CD4-positive, CD25-positive, alpha-beta regulatory T cell (primary cell): ENCODE measurements around the gene NFIC. TPM values are rescaled to one million over a fixed set of nuclear protein-coding genes. Genes with fewer than 3 reads are reported as not detected.

ENCODE experiments used
- ATAC-seq, 2 donors: fragments of 150-1000 bp; cut with Tn5 transposase; one replicate each; pipeline ENCODE4 v1.10.0; 2021; ENCODE audit warnings: low read depth in 2 of 2, moderate number of reproducible peaks in 2 of 2, moderate library complexity in 1 of 2
- DNase-seq, 3 donors: peaks; one replicate each; pipeline versions ENCODE4 v3.0.0 to v3.0.0-alpha.2; 2012 to 2022; ENCODE audit warnings: mixed read lengths in 1 of 3
- H3K27ac ChIP-seq: one replicate; pipeline ENCODE4 v1.7.0; 2013; ENCODE audit warnings: mild to moderate bottlenecking, low read length; ENCODE audit not compliant: insufficient read depth, poor library complexity, severe bottlenecking
- H3K27me3 ChIP-seq: one replicate; pipeline ENCODE4 v1.7.0; 2013; ENCODE audit warnings: low read length; ENCODE audit not compliant: control insufficient read depth, insufficient read depth
- H3K36me3 ChIP-seq: one replicate; pipeline ENCODE4 v1.7.0; 2013; ENCODE audit warnings: mild to moderate bottlenecking, low read length, moderate library complexity; ENCODE audit not compliant: control insufficient read depth, insufficient read depth
- H3K4me1 ChIP-seq: 2 replicates; pipeline ENCODE4 v1.7.0; 2013; ENCODE audit warnings: mild to moderate bottlenecking, low read length; ENCODE audit not compliant: insufficient read depth, control insufficient read depth, poor library complexity, severe bottlenecking
- H3K4me3 ChIP-seq: one replicate; pipeline ENCODE4 v1.7.0; 2013; ENCODE audit warnings: low read depth, mild to moderate bottlenecking, low read length, moderate library complexity
- H3K9me3 ChIP-seq, 2 experiments: 1 replicate in 1 of 2; 2 replicates in 1 of 2; pipeline ENCODE4 v1.7.0; 2013; ENCODE audit warnings: low read length in 2 of 2, mild to moderate bottlenecking in 1 of 2, moderate library complexity in 1 of 2; ENCODE audit not compliant: control insufficient read depth in 2 of 2
- H3K27ac Mint-ChIP-seq, 3 donors: one replicate each; pipeline ENCODE4 v1.8.0; 2020 to 2022; ENCODE audit warnings: mild to moderate bottlenecking in 3 of 3, mixed read lengths in 3 of 3, moderate library complexity in 2 of 3
- H3K27me3 Mint-ChIP-seq: one replicate; pipeline ENCODE4 v1.8.0; 2022; ENCODE audit warnings: mild to moderate bottlenecking, mixed read lengths
- H3K36me3 Mint-ChIP-seq: one replicate; pipeline ENCODE4 v1.8.0; 2020; ENCODE audit warnings: mixed read lengths
- H3K4me1 Mint-ChIP-seq, 4 donors: one replicate each; pipeline ENCODE4 v1.8.0; 2020 to 2022; ENCODE audit warnings: mixed read lengths in 4 of 4, mild to moderate bottlenecking in 1 of 4
- H3K4me3 Mint-ChIP-seq, 4 donors: one replicate each; pipeline ENCODE4 v1.8.0; 2020 to 2022; ENCODE audit warnings: mild to moderate bottlenecking in 4 of 4, mixed read lengths in 4 of 4, moderate library complexity in 3 of 4
- H3K9me3 Mint-ChIP-seq, 7 donors: one replicate each; pipeline ENCODE4 v1.8.0; 2020 to 2022; ENCODE audit warnings: mixed read lengths in 7 of 7, mild to moderate bottlenecking in 3 of 7, moderate library complexity in 2 of 7
- polyA plus RNA-seq, 4 donors: library from polyadenylated mRNA; unstranded; fragments of 300-500 nt; fragmentation: Illumina TruSeq; gene quantifications; one replicate each; pipeline ENCODE4 v1.2.3, GENCODE V29; 2021
- total RNA-seq: library from RNA; stranded (reverse); gene quantifications from one replicate; pipeline ENCODE4 v1.2.3, GENCODE V29; 2022

NFIC gene
- total and polyA plus RNA-seq, 5 donors from 2014 or later: 3.7 to 17.8 (median 4.2) TPM

GRCh38 chr19:3409346-3410064 is 43.1 kb downstream of the NFIC start:
- H3K9me3 ChIP-seq: no peaks in the 10 kb centered on the region
- ATAC-seq (no peak), DNase-seq (no peak)
- H3K4me3 ChIP-seq: no peak overlapping the region
- no peak overlapping the region for H3K27ac Mint-ChIP-seq
- peaks cover 0 to 4% (median under 1%) of the 10 kb centered on the region in 4 donors for H3K4me1 Mint-ChIP-seq
- no peaks in the 10 kb centered on the region for H3K36me3 ChIP-seq
- H3K27me3 ChIP-seq: no peaks in the 10 kb centered on the region
- no peaks in the 10 kb centered on the region for H3K9me3 Mint-ChIP-seq
- no peak overlapping the region for H3K4me3 Mint-ChIP-seq
- H3K36me3 Mint-ChIP-seq: no peaks in the 10 kb centered on the region
- no peaks in the 10 kb centered on the region for H3K4me1 ChIP-seq
- H3K27ac ChIP-seq: no peak overlapping the region
- no peaks in the 10 kb centered on the region for H3K27me3 Mint-ChIP-seq

- Mint-ChIP-seq H3K27ac (no peak overlapping the region), H3K27me3 (no peaks in the 10 kb centered on the region), H3K4me1 (peaks cover 0 to 4% (median under 1%) of the 10 kb centered on the region in 4 donors), H3K9me3 (no peaks in the 10 kb centered on the region), H3K4me3 (no peak overlapping the region), H3K36me3 (no peaks in the 10 kb centered on the region)
- H3K9me3 ChIP-seq: no peaks in the 10 kb centered on the region
- H3K27me3 ChIP-seq: no peaks in the 10 kb centered on the region
- no peaks in the 10 kb centered on the region for H3K36me3 ChIP-seq
- ATAC-seq (no peak), DNase-seq (no peak)
- no peak overlapping the region for H3K4me3 ChIP-seq
- no peaks in the 10 kb centered on the region for H3K4me1 ChIP-seq
- H3K27ac ChIP-seq: no peak overlapping the region
Observed at GRCh38 chr19:3411636-3412035, 45.3 kb downstream of the NFIC start.

GRCh38 chr19:3412066-3412465 is 45.7 kb downstream of the NFIC start:
- H3K27ac Mint-ChIP-seq: no peak overlapping the region

GRCh38 chr19:3413796-3414327 is 47.5 kb downstream of the NFIC start:
- Mint-ChIP-seq H3K4me3 (no peak overlapping the region), H3K27ac (no peak overlapping the region), H3K4me1 (peaks cover 0 to 4% (median under 1%) of the 10 kb centered on the region in 4 donors), H3K27me3 (no peaks in the 10 kb centered on the region), H3K36me3 (no peaks in the 10 kb centered on the region), H3K9me3 (no peaks in the 10 kb centered on the region)
- Histone ChIP-seq H3K27me3 (no peaks in the 10 kb centered on the region), H3K4me3 (no peak overlapping the region), H3K36me3 (no peaks in the 10 kb centered on the region), H3K27ac (no peak overlapping the region), H3K4me1 (no peaks in the 10 kb centered on the region), H3K9me3 (no peaks in the 10 kb centered on the region)
- DNase-seq (no peak), ATAC-seq (no peak)

More at GRCh38 chr19:3412066-3412465, 45.7 kb downstream of the NFIC start:
- Mint-ChIP-seq H3K36me3 (no peaks in the 10 kb centered on the region), H3K9me3 (no peaks in the 10 kb centered on the region), H3K4me3 (no peak overlapping the region), H3K27me3 (no peaks in the 10 kb centered on the region), H3K4me1 (peaks cover 0 to 4% (median under 1%) of the 10 kb centered on the region in 4 donors)
- ATAC-seq: no peak
- Histone ChIP-seq H3K4me3 (no peak overlapping the region), H3K27ac (no peak overlapping the region), H3K9me3 (no peaks in the 10 kb centered on the region), H3K27me3 (no peaks in the 10 kb centered on the region), H3K4me1 (no peaks in the 10 kb centered on the region), H3K36me3 (no peaks in the 10 kb centered on the region)
- no peak for DNase-seq

- no peaks in the 10 kb centered on the region for H3K36me3 Mint-ChIP-seq
- DNase-seq: no peak
Observed at GRCh38 chr19:3415695-3416094, 49.3 kb downstream of the NFIC start.

GRCh38 chr19:3420244-3420755 is 53.9 kb downstream of the NFIC start:
- no peak for DNase-seq
- no peaks in the 10 kb centered on the region for H3K9me3 ChIP-seq
- no peak overlapping the region for H3K27ac Mint-ChIP-seq
- no peaks in the 10 kb centered on the region for H3K36me3 Mint-ChIP-seq
- H3K36me3 ChIP-seq: no peaks in the 10 kb centered on the region
- no peaks in the 10 kb centered on the region for H3K9me3 Mint-ChIP-seq
- H3K27me3 Mint-ChIP-seq: no peaks in the 10 kb centered on the region
- ATAC-seq: no peak
- H3K4me1 ChIP-seq: no peaks in the 10 kb centered on the region
- no peak overlapping the region for H3K4me3 ChIP-seq
- H3K27me3 ChIP-seq: no peaks in the 10 kb centered on the region
- H3K4me3 Mint-ChIP-seq: no peak overlapping the region
- no peak overlapping the region for H3K27ac ChIP-seq
- H3K4me1 Mint-ChIP-seq: no peaks in the 10 kb centered on the region

More at GRCh38 chr19:3415695-3416094, 49.3 kb downstream of the NFIC start:
- no peak overlapping the region for H3K4me3 ChIP-seq
- no peaks in the 10 kb centered on the region for H3K27me3 ChIP-seq
- H3K4me3 Mint-ChIP-seq: no peak overlapping the region
- H3K27ac Mint-ChIP-seq: no peak overlapping the region
- H3K27ac ChIP-seq: no peak overlapping the region
- no peaks in the 10 kb centered on the region for H3K9me3 ChIP-seq
- no peak for ATAC-seq
- no peaks in the 10 kb centered on the region for H3K36me3 ChIP-seq
- H3K4me1 Mint-ChIP-seq: peaks cover 0 to 4% (median 0%) of the 10 kb centered on the region in 4 donors
- H3K9me3 Mint-ChIP-seq: no peaks in the 10 kb centered on the region
- no peaks in the 10 kb centered on the region for H3K27me3 Mint-ChIP-seq
- H3K4me1 ChIP-seq: no peaks in the 10 kb centered on the region

- Mint-ChIP-seq H3K4me1 (no peaks in the 10 kb centered on the region), H3K27ac (no peak overlapping the region), H3K4me3 (no peak overlapping the region), H3K36me3 (no peaks in the 10 kb centered on the region), H3K27me3 (no peaks in the 10 kb centered on the region), H3K9me3 (no peaks in the 10 kb centered on the region)
- Histone ChIP-seq H3K27ac (no peak overlapping the region), H3K9me3 (no peaks in the 10 kb centered on the region), H3K36me3 (no peaks in the 10 kb centered on the region), H3K27me3 (no peaks in the 10 kb centered on the region), H3K4me1 (no peaks in the 10 kb centered on the region), H3K4me3 (no peak overlapping the region)
- ATAC-seq (no peak), DNase-seq (no peak)
Observed at GRCh38 chr19:3420909-3421619, 54.7 kb downstream of the NFIC start.
